Suprapubic skin (tissue), 4 donors: ENCODE data around the gene CTNS.

ENCODE experiments used
- POLR2A ChIP-seq, 2 donors: fragments of 450-650 bp; IDR thresholded peaks; one replicate each; pipeline ENCODE4 v1.6.1; 2017; ENCODE audit warnings: antibody characterized with exemption in 2 of 2, mild to moderate bottlenecking in 2 of 2, moderate library complexity in 2 of 2
- POLR2AphosphoS5 ChIP-seq, 3 donors: sonication (generic); formaldehyde crosslinking; IDR thresholded peaks; one replicate each; pipeline ENCODE4 v1.6.1; 2017; ENCODE audit warnings: antibody characterized with exemption in 3 of 3
- TF ChIP-seq, protein P1 (sequence below), 2 donors: fragments of 200-600 bp in 1 of 2; fragments of 450-650 bp in 1 of 2; sonication (generic) in 1 of 2; IDR thresholded peaks; one replicate each; pipeline ENCODE4 v1.5.1; 2016 to 2019; ENCODE audit warnings: antibody characterized with exemption in 2 of 2, mild to moderate bottlenecking in 1 of 2, moderate library complexity in 1 of 2

DNA sequence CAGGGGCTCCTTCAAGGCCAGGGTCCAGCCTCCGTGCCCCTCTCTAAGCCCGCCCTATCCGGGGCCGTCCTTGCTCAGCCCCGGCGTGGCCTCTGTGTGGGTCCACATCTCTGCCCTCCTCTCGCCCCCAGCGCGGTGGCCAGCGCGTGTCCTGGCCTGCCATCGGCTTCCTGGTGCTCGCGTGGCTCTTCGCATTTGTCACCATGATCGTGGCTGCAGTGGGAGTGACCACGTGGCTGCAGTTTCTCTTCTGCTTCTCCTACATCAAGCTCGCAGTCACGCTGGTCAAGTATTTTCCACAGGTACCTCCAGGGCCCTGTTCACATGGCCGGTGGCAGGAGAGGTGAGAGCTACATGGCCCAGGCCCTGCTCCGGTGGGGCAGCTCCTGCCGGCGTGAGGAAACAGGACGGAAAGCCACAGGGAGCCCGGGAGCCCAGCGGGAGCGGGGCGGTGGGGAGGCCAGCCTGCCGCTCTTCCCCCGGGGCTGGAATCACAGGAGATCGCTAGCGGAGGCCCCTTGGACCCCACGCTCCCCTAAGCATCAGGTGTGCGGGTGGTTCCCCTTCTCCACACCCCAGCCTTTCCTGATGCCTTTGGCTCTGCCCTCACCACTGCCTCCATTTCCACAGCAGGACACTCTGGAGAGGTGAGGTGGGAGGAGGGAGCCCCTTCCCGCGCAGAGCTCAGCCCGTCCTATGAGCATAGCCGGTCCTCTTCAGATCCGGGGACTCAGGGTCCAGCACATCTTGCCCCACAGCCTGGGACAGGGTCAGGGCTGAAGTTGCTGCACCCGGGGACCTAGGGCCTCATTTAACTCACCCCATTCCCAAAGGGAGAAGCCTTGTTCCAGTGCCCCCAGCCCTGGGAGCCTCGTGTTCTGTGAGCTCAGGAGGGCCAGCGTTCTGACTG lies 21.6 kb downstream of the CTNS start:
- TF ChIP-seq, protein P1, sequence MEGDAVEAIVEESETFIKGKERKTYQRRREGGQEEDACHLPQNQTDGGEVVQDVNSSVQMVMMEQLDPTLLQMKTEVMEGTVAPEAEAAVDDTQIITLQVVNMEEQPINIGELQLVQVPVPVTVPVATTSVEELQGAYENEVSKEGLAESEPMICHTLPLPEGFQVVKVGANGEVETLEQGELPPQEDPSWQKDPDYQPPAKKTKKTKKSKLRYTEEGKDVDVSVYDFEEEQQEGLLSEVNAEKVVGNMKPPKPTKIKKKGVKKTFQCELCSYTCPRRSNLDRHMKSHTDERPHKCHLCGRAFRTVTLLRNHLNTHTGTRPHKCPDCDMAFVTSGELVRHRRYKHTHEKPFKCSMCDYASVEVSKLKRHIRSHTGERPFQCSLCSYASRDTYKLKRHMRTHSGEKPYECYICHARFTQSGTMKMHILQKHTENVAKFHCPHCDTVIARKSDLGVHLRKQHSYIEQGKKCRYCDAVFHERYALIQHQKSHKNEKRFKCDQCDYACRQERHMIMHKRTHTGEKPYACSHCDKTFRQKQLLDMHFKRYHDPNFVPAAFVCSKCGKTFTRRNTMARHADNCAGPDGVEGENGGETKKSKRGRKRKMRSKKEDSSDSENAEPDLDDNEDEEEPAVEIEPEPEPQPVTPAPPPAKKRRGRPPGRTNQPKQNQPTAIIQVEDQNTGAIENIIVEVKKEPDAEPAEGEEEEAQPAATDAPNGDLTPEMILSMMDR (IDR thresholded peaks at IDR 0.05), result no peak
- TF ChIP-seq POLR2AphosphoS5 (IDR thresholded peaks at IDR 0.05) (no peak), POLR2A (IDR thresholded peaks at IDR 0.05) (no peak)
